Stomach (tissue), 9 donors: ENCODE results near the gene SPATC1L. TPM values are rescaled to one million over a fixed set of nuclear protein-coding genes. Genes with fewer than 3 reads are reported as not detected.

Source experiments
- DNase-seq, 2 donors: peaks; one replicate each; pipeline versions ENCODE4 v3.0.0 to v3.0.0-alpha.2; 2013 to 2019
- H3K27ac ChIP-seq, 5 donors: fragments of 200-600 bp in 4 of 5; sonication (generic) in 4 of 5; one replicate each; pipeline ENCODE4 v1.5.1; 2013 to 2019; ENCODE audit warnings: mild to moderate bottlenecking in 1 of 5, moderate library complexity in 1 of 5
- H3K27me3 ChIP-seq, 3 donors: fragments of 200-600 bp; sonication (generic); one replicate each; pipeline ENCODE4 v1.5.1; 2017 to 2019; ENCODE audit warnings: mixed run types in 1 of 3
- H3K36me3 ChIP-seq, 4 donors: fragments of 200-600 bp; sonication (generic); 1 replicate in 3 of 4; 2 replicates in 1 of 4; pipeline ENCODE4 v1.5.1; 2016 to 2019
- H3K4me1 ChIP-seq, 4 donors: fragments of 200-600 bp; sonication (generic); one replicate each; pipeline ENCODE4 v1.5.1; 2016 to 2019
- H3K4me3 ChIP-seq, 4 donors: fragments of 200-600 bp; sonication (generic) in 3 of 4; one replicate each; pipeline ENCODE4 v1.5.1; 2016 to 2019; ENCODE audit warnings: mild to moderate bottlenecking in 1 of 4
- H3K9me3 ChIP-seq, 4 donors: fragments of 200-600 bp; sonication (generic); one replicate each; pipeline ENCODE4 v1.5.1; 2016 to 2019
- EP300 ChIP-seq: sonication (generic); formaldehyde crosslinking; IDR thresholded peaks from one replicate; pipeline ENCODE4 v1.6.1; 2017; ENCODE audit warnings: antibody characterized with exemption
- POLR2A ChIP-seq, 4 donors: fragments of 450-650 bp; IDR thresholded peaks; one replicate each; pipeline ENCODE4 v1.6.1; 2016; ENCODE audit warnings: antibody characterized with exemption in 4 of 4, control low read depth in 2 of 4, mild to moderate bottlenecking in 1 of 4, moderate library complexity in 1 of 4
- POLR2AphosphoS5 ChIP-seq, 3 donors: sonication (generic); formaldehyde crosslinking; IDR thresholded peaks; one replicate each; pipeline ENCODE4 v1.6.1; 2016; ENCODE audit warnings: antibody characterized with exemption in 3 of 3
- WGBS, 5 donors: extraction: QIAGEN DNeasy Blood & Tissue Kit in 3 of 5; methylation state at CpG; one replicate each; pipeline versions ENCODE4 v1.1.5 to v1.1.7; 2013 to 2018; 5-methylcytosine and 5-hydroxymethylcytosine counted together
- intact Hi-C: fragments of 100-400 bp; cut with DNase I; formaldehyde crosslinking; loops from one replicate; pipeline ENCODE4 v1.15.1; 2023; ENCODE audit warnings: low total_unique reads
- polyA plus RNA-seq, 3 donors: library from polyadenylated mRNA; stranded (reverse); fragments of 200-250 nt; gene quantifications; one replicate each; pipeline ENCODE4 v1.2.3, GENCODE V29; 2013
- total RNA-seq, 5 donors: library from RNA; depleted of rRNA; stranded (reverse); fragments of >200 nt; gene quantifications; one replicate each; pipeline versions ENCODE4 v1.1.0 to v1.2.3, GENCODE V29; 2014 to 2016
- TF ChIP-seq, protein P1 (sequence below), 7 experiments: fragments of 450-650 bp in 4 of 7; fragments of 200-600 bp in 3 of 7; sonication (generic) in 3 of 7; IDR thresholded peaks; one replicate each; pipeline ENCODE4 v1.5.1; 2016 to 2019; ENCODE audit warnings: antibody characterized with exemption in 7 of 7, control low read depth in 2 of 7, mild to moderate bottlenecking in 1 of 7
- donor health status: healthy with polysubstance abuse.
- donor health status: Bipolar disorder and iron deficiency.
- donor health status: healthy.

Gene SPATC1L
- total and polyA plus RNA-seq, 8 donors: 0.72 to 26.4 (median 12.5) TPM; not detected in 1

DNA sequence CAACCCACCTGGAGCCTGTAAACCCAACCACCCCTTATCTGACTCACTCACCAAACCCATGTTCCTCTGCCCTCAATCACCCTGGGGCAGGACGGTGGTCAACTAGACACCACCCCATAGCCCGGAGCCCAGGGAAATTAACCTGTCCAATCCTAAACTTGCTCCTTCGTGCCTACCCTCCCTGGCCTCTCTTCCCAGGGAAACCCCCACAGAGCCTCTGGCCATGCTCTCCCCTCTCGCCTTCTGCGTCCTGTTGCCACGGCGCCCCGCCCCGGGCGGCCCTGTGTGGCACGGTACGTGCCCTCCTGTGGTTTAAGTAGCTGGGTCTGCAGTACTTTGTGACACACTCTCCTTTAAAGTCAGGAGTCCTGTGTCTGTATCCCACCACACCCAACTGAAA, 24.9 kb downstream of the SPATC1L start:
- no peaks in the 10 kb centered on the region for H3K9me3 ChIP-seq
- WGBS, 5 donors: 92 to 99% (median 93%) methylated on average over 12 of the region's 12 CpGs
- peak in 1 of 2 donors; percentile 17 for DNase-seq
- H3K4me1 ChIP-seq: peaks cover 0 to 11% (median 0%) of the 10 kb centered on the region in 4 donors
- intact Hi-C loops: no loop called here
- H3K36me3 ChIP-seq: peaks cover 0 to 17% (median 3%) of the 10 kb centered on the region in 4 donors
- peaks cover 0 to 29% (median 11%) of the 10 kb centered on the region in 3 donors for H3K27me3 ChIP-seq
- H3K4me3 ChIP-seq: no peak overlapping the region
- H3K27ac ChIP-seq: no peak overlapping the region
- TF ChIP-seq POLR2AphosphoS5 (IDR thresholded peaks at IDR 0.05): no peak
- TF ChIP-seq EP300: no peak
- TF ChIP-seq, protein P1, sequence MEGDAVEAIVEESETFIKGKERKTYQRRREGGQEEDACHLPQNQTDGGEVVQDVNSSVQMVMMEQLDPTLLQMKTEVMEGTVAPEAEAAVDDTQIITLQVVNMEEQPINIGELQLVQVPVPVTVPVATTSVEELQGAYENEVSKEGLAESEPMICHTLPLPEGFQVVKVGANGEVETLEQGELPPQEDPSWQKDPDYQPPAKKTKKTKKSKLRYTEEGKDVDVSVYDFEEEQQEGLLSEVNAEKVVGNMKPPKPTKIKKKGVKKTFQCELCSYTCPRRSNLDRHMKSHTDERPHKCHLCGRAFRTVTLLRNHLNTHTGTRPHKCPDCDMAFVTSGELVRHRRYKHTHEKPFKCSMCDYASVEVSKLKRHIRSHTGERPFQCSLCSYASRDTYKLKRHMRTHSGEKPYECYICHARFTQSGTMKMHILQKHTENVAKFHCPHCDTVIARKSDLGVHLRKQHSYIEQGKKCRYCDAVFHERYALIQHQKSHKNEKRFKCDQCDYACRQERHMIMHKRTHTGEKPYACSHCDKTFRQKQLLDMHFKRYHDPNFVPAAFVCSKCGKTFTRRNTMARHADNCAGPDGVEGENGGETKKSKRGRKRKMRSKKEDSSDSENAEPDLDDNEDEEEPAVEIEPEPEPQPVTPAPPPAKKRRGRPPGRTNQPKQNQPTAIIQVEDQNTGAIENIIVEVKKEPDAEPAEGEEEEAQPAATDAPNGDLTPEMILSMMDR (IDR thresholded peaks at IDR 0.05): no peak
- TF ChIP-seq POLR2A (IDR thresholded peaks at IDR 0.05): no peak

GRCh38 chr21:46158666-46159300, 25.5 kb downstream of the SPATC1L start:
- no peak overlapping the region for H3K4me3 ChIP-seq
- peak in 1 of 2 donors; percentile 17 for DNase-seq
- H3K4me1 ChIP-seq: peaks cover under 1 to 12% (median under 1%) of the 10 kb centered on the region in 4 donors
- TF ChIP-seq POLR2AphosphoS5 (IDR thresholded peaks at IDR 0.05): no peak
- no peak for TF ChIP-seq POLR2A (IDR thresholded peaks at IDR 0.05)
- TF ChIP-seq, protein P1 (IDR thresholded peaks at IDR 0.05): no peak
- no peak for TF ChIP-seq EP300
- peaks cover 0 to 27% (median 11%) of the 10 kb centered on the region in 3 donors for H3K27me3 ChIP-seq
- intact Hi-C loops: no loop called here
- H3K36me3 ChIP-seq: peaks cover 0 to 17% (median 3%) of the 10 kb centered on the region in 4 donors
- no peaks in the 10 kb centered on the region for H3K9me3 ChIP-seq
- WGBS, 5 donors: 91 to 96% (median 92%) methylated on average over 8 to 10 of the region's 10 CpGs
- H3K27ac ChIP-seq: no peak overlapping the region

GRCh38 chr21:46157987-46158451, 26.2 kb downstream of the SPATC1L start:
- Histone ChIP-seq H3K27ac (no peak overlapping the region), H3K36me3 (peaks cover 0 to 17% (median 3%) of the 10 kb centered on the region in 4 donors), H3K27me3 (peaks cover 0 to 34% (median 11%) of the 10 kb centered on the region in 3 donors), H3K4me3 (no peak overlapping the region), H3K4me1 (peaks cover 6 to 19% (median 9%) of the 10 kb centered on the region in 4 donors), H3K9me3 (no peaks in the 10 kb centered on the region)
- TF ChIP-seq EP300: no peak
- TF ChIP-seq, protein P1 (IDR thresholded peaks at IDR 0.05): no peak
- TF ChIP-seq POLR2A (IDR thresholded peaks at IDR 0.05): no peak
- no peak for TF ChIP-seq POLR2AphosphoS5 (IDR thresholded peaks at IDR 0.05)
- WGBS, 5 donors: 89 to 96% (median 90%) methylated on average over 11 to 15 of the region's 15 CpGs; no CpG with 5 or more reads in 1 of the 5 donors
- intact Hi-C loops: no loop called here
- peak in 1 of 2 donors; percentile 15 for DNase-seq

GRCh38 chr21:46157396-46157986, 26.8 kb downstream of the SPATC1L start:
- TF ChIP-seq, protein P1 (IDR thresholded peaks at IDR 0.05): no peak
- TF ChIP-seq POLR2A (IDR thresholded peaks at IDR 0.05): no peak
- no peak for TF ChIP-seq POLR2AphosphoS5 (IDR thresholded peaks at IDR 0.05)
- TF ChIP-seq EP300: no peak
- Histone ChIP-seq H3K27ac (no peak overlapping the region), H3K4me3 (no peak overlapping the region), H3K4me1 (peaks cover 6 to 23% (median 13%) of the 10 kb centered on the region in 4 donors), H3K27me3 (peaks cover 0 to 34% (median 11%) of the 10 kb centered on the region in 3 donors), H3K36me3 (peaks cover 0 to 17% (median 3%) of the 10 kb centered on the region in 4 donors), H3K9me3 (no peaks in the 10 kb centered on the region)
- intact Hi-C loops: no loop called here
- no peak for DNase-seq
- 86 to 93% (median 93%) methylated on average over 12 of the region's 12 CpGs for WGBS, 5 donors
